Type B pancreatic cell (in vitro differentiated cells): Measurements from ENCODE around the gene AQP6. TPM values are rescaled to one million over a fixed set of nuclear protein-coding genes. Genes with fewer than 3 reads are reported as not detected.

Source experiments
- DNase-seq: peaks from one replicate; pipeline ENCODE4 v3.0.0; 2021; ENCODE audit warnings: mixed read lengths; ENCODE audit not compliant: unreplicated experiment; ENCODE audit errors: extremely low spot score
- H3K27ac Mint-ChIP-seq: 2 replicates; pipeline ENCODE4 v1.8.0; 2021; ENCODE audit warnings: mild to moderate bottlenecking, mixed read lengths
- H3K27me3 Mint-ChIP-seq: 2 replicates; pipeline ENCODE4 v1.8.0; 2021; ENCODE audit warnings: mixed read lengths
- H3K36me3 Mint-ChIP-seq: 2 replicates; pipeline ENCODE4 v1.8.0; 2021; ENCODE audit warnings: mixed read lengths
- H3K4me1 Mint-ChIP-seq: one replicate; pipeline ENCODE4 v1.8.0; 2021; ENCODE audit warnings: mixed read lengths; ENCODE audit not compliant: unreplicated experiment
- H3K4me3 Mint-ChIP-seq: 2 replicates; pipeline ENCODE4 v1.8.0; 2021; ENCODE audit warnings: mild to moderate bottlenecking, mixed read lengths
- H3K9me3 Mint-ChIP-seq: 2 replicates; pipeline ENCODE4 v1.8.0; 2021; ENCODE audit warnings: mixed read lengths
- total RNA-seq: library from RNA; stranded (reverse); gene quantifications from 2 replicates; pipeline ENCODE4 v1.2.1, GENCODE V29; 2021; ENCODE audit warnings: low replicate concordance
- TF ChIP-seq, protein P1 (sequence below): fragments of 200-600 bp; sonication (generic); conservative IDR thresholded peaks from 2 replicates; pipeline ENCODE4 v1.5.0; 2021; ENCODE audit warnings: antibody characterized with exemption, mild to moderate bottlenecking

Gene AQP6
- total RNA-seq, 1 donor from 2014 or later, result 0.22 TPM

DNA sequence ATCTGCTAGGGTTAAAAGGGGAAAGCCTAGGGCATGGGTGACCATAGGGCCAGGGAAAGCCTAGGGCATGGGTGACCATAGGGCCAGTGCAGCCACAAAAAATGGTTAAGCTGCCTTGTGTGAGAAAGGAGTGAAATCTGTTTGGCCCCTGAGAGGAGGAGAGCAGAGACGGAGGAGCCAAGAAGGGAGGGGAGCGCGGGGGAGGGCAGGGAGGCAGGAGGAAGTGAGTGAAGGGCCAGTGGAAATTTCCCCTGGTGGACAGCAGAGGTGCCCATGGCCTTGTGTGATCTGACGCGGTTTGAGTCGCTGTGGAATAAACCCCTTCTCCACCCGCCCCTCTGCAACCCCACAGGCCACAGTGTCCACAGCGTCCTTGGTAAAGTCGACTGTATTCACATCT is 618 bp upstream of the AQP6 start:
- Mint-ChIP-seq H3K9me3 (no peaks in the 10 kb centered on the region), H3K4me3 (no peak overlapping the region), H3K27ac (no peak overlapping the region), H3K27me3 (peaks cover under 1% of the 10 kb centered on the region), H3K36me3 (no peaks in the 10 kb centered on the region), H3K4me1 (no peaks in the 10 kb centered on the region)
- DNase-seq, result no peak
- TF ChIP-seq, protein P1, sequence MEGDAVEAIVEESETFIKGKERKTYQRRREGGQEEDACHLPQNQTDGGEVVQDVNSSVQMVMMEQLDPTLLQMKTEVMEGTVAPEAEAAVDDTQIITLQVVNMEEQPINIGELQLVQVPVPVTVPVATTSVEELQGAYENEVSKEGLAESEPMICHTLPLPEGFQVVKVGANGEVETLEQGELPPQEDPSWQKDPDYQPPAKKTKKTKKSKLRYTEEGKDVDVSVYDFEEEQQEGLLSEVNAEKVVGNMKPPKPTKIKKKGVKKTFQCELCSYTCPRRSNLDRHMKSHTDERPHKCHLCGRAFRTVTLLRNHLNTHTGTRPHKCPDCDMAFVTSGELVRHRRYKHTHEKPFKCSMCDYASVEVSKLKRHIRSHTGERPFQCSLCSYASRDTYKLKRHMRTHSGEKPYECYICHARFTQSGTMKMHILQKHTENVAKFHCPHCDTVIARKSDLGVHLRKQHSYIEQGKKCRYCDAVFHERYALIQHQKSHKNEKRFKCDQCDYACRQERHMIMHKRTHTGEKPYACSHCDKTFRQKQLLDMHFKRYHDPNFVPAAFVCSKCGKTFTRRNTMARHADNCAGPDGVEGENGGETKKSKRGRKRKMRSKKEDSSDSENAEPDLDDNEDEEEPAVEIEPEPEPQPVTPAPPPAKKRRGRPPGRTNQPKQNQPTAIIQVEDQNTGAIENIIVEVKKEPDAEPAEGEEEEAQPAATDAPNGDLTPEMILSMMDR, result no peak

DNA sequence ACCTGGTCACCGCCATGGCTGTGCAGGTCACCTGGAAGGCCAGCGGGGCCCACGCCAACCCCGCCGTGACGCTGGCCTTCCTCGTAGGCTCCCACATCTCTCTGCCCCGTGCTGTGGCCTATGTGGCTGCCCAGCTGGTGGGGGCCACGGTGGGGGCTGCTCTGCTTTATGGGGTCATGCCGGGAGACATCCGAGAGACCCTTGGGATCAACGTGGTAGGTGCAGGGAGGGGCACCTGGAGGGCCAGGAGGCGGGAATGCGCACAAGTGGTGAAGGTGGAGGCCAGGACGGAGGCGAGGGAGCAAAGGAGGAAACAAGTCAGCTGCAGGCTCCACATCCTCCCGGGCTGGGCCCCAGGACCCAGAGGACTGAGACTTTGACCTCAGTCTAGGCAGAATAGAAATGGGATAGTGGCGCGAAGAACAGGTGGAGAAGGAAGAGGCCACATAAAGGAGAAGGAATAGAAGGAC is 649 bp downstream of the AQP6 start:
- no peak overlapping the region for H3K4me3 Mint-ChIP-seq
- no peak for DNase-seq
- H3K27me3 Mint-ChIP-seq, result no peaks in the 10 kb centered on the region
- no peak overlapping the region for H3K27ac Mint-ChIP-seq
- H3K36me3 Mint-ChIP-seq, result no peaks in the 10 kb centered on the region
- H3K4me1 Mint-ChIP-seq, result peaks cover 4% of the 10 kb centered on the region
- H3K9me3 Mint-ChIP-seq, result no peaks in the 10 kb centered on the region
- TF ChIP-seq, protein P1, result no peak

DNA sequence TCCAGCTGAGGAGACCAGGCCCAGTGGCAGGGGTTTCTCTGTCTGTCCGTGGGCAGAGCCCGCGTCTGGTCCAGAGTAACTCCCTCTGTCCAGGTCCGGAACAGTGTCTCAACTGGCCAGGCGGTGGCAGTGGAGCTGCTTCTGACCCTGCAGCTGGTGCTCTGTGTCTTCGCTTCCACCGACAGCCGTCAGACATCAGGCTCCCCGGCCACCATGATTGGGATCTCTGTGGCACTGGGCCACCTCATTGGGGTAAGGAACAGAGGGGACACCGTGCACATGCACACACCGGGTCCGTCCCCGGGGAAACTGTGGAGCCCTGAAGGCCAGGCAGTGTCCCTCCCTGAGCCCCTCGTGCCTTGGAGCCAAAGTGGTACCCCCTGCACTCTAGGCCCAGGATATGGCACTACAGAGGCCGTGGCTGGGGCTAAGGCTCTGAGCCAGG is 1.5 kb downstream of the AQP6 start:
- Mint-ChIP-seq H3K9me3 (no peaks in the 10 kb centered on the region), H3K36me3 (no peaks in the 10 kb centered on the region), H3K4me3 (no peak overlapping the region), H3K27ac (no peak overlapping the region), H3K4me1 (peaks cover 13% of the 10 kb centered on the region), H3K27me3 (no peaks in the 10 kb centered on the region)
- TF ChIP-seq, protein P1, result peak; percentile 64
- DNase-seq, result no peak

DNA sequence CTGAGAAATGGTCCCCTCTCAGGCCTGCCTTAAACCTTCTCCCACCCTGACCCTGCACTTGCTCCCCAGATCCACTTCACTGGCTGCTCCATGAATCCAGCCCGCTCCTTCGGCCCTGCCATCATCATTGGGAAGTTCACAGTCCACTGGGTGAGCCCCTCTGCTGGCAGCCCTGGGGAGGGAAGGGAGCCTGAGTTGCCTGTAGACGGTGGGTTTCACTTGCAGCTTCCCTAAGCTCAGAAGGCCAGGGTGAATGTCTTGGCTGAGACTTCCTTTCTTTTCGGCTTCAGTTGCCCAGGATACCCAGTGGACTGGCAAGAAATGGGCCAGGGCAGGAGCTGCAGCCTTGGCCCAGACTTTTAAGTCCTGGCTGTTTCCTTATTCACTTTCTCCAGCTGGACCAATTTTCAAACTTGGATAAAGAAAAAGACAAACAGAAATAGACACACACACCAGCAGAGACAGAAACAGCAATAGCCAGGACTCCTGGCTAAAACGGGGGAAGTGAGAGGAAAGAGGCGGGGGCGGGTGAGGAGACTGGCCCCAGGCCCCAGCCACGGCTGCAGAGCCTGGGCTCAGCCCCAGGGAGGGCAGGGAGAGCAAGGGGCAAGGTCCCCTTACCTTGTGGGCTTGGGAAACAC is 2.0 kb downstream of the AQP6 start:
- H3K4me3 Mint-ChIP-seq, result no peak overlapping the region
- DNase-seq, result no peak
- no peaks in the 10 kb centered on the region for H3K9me3 Mint-ChIP-seq
- no peaks in the 10 kb centered on the region for H3K27me3 Mint-ChIP-seq
- TF ChIP-seq, protein P1, result no peak
- H3K36me3 Mint-ChIP-seq, result no peaks in the 10 kb centered on the region
- H3K4me1 Mint-ChIP-seq, result peaks cover 18% of the 10 kb centered on the region
- no peak overlapping the region for H3K27ac Mint-ChIP-seq

DNA sequence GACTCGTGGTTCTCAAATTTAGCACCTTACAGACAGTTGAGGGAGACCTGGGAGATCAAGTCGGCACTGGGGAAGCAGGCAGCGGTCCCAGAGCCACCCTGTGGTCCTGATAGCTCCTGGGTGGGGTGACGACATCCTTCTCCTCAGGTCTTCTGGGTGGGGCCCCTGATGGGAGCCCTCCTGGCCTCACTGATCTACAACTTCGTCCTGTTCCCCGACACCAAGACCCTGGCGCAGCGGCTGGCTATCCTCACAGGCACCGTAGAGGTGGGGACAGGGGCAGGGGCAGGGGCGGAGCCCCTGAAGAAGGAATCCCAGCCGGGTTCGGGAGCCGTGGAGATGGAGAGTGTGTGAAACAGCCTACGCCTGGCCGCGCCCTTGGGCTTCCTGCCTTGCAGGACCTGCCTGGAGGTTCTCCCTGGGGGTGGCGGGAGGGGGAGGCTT is 2.6 kb downstream of the AQP6 start:
- Mint-ChIP-seq H3K27ac (no peak overlapping the region), H3K9me3 (no peaks in the 10 kb centered on the region), H3K36me3 (no peaks in the 10 kb centered on the region), H3K4me3 (no peak overlapping the region), H3K4me1 (peaks cover 22% of the 10 kb centered on the region), H3K27me3 (no peaks in the 10 kb centered on the region)
- TF ChIP-seq, protein P1, result no peak
- DNase-seq, result no peak
